ENCODE data around the gene RIT2. TPM values are rescaled to one million over a fixed set of nuclear protein-coding genes. Genes with fewer than 3 reads are reported as not detected.

The RIT2 gene
- total RNA-seq, 1 donor from 2014 or later = not detected

DNA sequence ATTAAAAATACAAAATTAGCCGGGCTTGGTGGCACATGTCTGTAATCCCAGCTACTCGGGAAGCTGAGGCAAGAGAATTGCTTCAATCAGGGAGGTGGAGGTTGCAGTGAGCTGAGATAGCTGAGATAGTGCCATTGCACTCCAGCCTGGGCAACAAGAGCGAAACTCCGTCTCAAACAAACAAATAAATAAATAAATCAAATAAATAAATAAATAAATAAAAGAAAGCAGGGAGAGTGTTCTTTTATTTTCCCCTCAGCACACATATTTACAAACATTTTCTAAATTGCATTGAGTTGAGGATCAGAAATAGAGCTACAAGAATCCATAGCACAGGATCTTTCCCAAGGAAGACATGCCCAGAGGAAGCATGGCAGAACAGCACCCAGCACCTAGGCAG lies 71.9 kb downstream of the RIT2 start:
- no peak for DNase-seq (ENCODE audit: low spot score in 2 of 2, unreplicated experiment in 2 of 2)
- peaks cover 24% of the 10 kb centered on the region for H3K4me1 Mint-ChIP-seq
- no peaks in the 10 kb centered on the region for H3K36me3 Mint-ChIP-seq
- peaks cover 4% of the 10 kb centered on the region for H3K9me3 Mint-ChIP-seq
- H3K27me3 Mint-ChIP-seq (ENCODE audit: low read depth) = no peaks in the 10 kb centered on the region
- H3K27ac Mint-ChIP-seq = no peak overlapping the region
- H3K4me3 Mint-ChIP-seq = no peak overlapping the region
- no peak for TF ChIP-seq CTCF (IDR thresholded peaks at IDR 0.05; ENCODE audit: unreplicated experiment)

DNA sequence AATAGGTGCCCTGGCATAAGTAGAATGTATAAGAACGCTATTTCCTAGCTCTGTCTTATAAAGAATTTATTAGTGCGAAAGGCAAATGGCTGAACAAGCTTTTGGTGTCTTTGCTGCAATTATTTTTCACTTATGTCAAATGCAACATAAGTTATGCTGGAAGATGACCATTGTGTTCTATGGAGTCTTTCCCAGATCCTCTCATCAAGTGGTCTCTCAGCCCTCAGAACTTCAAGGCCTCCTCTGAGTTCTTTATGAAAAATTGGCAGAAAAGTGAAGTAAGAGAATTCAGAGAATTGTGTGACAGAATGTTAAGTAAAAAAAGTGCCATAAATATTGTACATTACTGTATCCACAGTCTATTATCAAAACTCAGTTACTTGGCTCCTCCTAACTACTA lies 75.2 kb downstream of the RIT2 start:
- no peaks in the 10 kb centered on the region for H3K36me3 Mint-ChIP-seq
- no peaks in the 10 kb centered on the region for H3K27me3 Mint-ChIP-seq (ENCODE audit: low read depth)

DNA sequence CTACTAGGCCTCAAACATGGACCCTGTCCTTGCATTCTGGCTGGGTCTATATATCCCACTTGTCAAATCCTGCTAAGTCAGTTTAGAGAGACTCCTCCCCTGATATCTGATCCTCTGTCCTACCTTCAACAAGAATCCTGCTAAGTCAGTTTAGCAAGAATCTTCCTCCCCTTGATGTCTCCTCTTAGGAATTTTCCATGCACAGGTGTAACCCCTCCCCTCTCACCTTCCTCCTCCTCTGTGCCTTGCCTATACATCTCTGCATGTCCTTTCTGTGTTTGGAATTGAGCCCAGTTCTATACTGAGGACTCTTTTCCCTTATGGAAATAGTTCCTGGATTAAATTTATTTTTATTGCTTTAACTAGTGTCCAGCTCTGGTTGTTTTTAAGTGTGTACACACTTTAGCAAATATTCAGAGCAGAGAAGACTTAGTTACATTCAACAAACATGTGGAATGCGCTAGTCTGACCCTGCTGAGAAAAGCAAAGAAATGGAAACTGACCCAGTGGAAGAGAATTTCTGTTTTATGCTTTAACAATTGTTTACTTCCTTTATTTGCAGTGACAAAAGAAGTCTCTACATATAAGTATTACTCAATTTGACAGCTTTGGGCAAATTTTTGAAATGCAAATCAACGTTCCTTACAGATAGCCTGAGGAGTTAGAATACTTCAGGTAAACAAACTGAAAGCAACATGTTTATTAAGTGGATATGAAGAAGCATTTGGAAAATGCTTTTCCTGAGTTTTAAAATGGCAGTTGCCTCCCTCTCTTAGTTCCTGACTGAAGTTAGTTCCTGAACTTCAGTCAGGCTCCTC lies 80.6 kb downstream of the RIT2 start:
- Mint-ChIP-seq H3K27ac (peak overlapping the region; percentile 96), H3K4me1 (peaks cover 27% of the 10 kb centered on the region), H3K4me3 (no peak overlapping the region), H3K36me3 (peaks cover 1% of the 10 kb centered on the region), H3K9me3 (peaks cover 12% of the 10 kb centered on the region), H3K27me3 (ENCODE audit: low read depth) (no peaks in the 10 kb centered on the region)
- TF ChIP-seq CTCF (IDR thresholded peaks at IDR 0.05; ENCODE audit: unreplicated experiment) = no peak
- no peak for DNase-seq (ENCODE audit: low spot score in 2 of 2, unreplicated experiment in 2 of 2)

More for the DNA sequence above, 75.2 kb downstream of the RIT2 start:
- Mint-ChIP-seq H3K4me3 (no peak overlapping the region), H3K27ac (no peak overlapping the region), H3K9me3 (peaks cover 9% of the 10 kb centered on the region), H3K4me1 (peaks cover 30% of the 10 kb centered on the region)
- no peak for DNase-seq (ENCODE audit: low spot score in 2 of 2, unreplicated experiment in 2 of 2)
- TF ChIP-seq CTCF (IDR thresholded peaks at IDR 0.05; ENCODE audit: unreplicated experiment) = no peak

DNA sequence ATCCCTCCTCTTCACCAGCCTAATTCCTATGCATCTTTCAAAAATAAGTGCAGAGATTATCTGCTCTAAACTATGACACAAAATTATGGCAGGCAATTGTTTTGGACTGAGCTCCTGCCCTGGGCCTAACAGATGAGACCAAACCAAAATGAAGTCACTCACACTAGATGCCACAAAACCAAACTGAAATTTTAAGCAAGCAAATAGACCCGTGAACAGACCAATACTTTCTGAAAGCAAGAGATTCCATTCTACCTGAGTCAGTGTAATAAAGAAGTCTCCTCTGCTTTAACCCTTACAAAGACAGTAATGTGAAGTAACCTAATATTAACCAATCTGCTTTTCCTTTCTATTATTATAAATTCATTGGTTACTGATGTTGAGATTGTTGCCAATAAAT lies 84.3 kb downstream of the RIT2 start:
- DNase-seq (ENCODE audit: low spot score in 2 of 2, unreplicated experiment in 2 of 2) = no peak
- Mint-ChIP-seq H3K4me3 (no peak overlapping the region), H3K9me3 (peaks cover 4% of the 10 kb centered on the region), H3K36me3 (peaks cover 1% of the 10 kb centered on the region), H3K4me1 (peaks cover 35% of the 10 kb centered on the region), H3K27me3 (ENCODE audit: low read depth) (no peaks in the 10 kb centered on the region), H3K27ac (peak overlapping the region; percentile 23)
- TF ChIP-seq CTCF (IDR thresholded peaks at IDR 0.05; ENCODE audit: unreplicated experiment) = no peak

- Mint-ChIP-seq H3K4me1 (peaks cover 20% of the 10 kb centered on the region), H3K4me3 (no peak overlapping the region), H3K27me3 (ENCODE audit: low read depth) (no peaks in the 10 kb centered on the region), H3K36me3 (peaks cover under 1% of the 10 kb centered on the region), H3K9me3 (peaks cover 1% of the 10 kb centered on the region), H3K27ac (no peak overlapping the region)
- no peak for DNase-seq (ENCODE audit: low spot score in 2 of 2, unreplicated experiment in 2 of 2)
- TF ChIP-seq CTCF (IDR thresholded peaks at IDR 0.05; ENCODE audit: unreplicated experiment) = no peak
Observed at GRCh38 chr18:43029414-43029813, 86.1 kb downstream of the RIT2 start.

Data from mesothelial cell of epicardium (in vitro differentiated cells).